Measurements from ENCODE around the gene PAFAH1B1.

GRCh38 chr17:2563061-2563460 lies 30.4 kb upstream of the PAFAH1B1 start:
- TF ChIP-seq POLR2A (IDR thresholded peaks at IDR 0.05; ENCODE audit: low read depth, low read length) (no peak), CTCF (IDR thresholded peaks at IDR 0.05 in 2 of 3, conservative IDR thresholded peaks at IDR 0.05 in 1 of 3; ENCODE audit: control insufficient read depth in 2 of 3, extremely low read depth in 1 of 3, insufficient read depth in 1 of 3, low read depth in 3 of 3, low read length in 3 of 3) (no peak), BCL11A (IDR thresholded peaks at IDR 0.05; ENCODE audit: low read depth, low read length) (no peak), SUPT20H (IDR thresholded peaks at IDR 0.05; ENCODE audit: borderline replicate concordance, control insufficient read depth, low read depth, low read length) (no peak), CHD4 (IDR thresholded peaks at IDR 0.05) (no peak), REST (IDR thresholded peaks at IDR 0.05; ENCODE audit: low read depth, low read length) (no peak), MAX (IDR thresholded peaks at IDR 0.05; ENCODE audit: low read depth, low read length) (no peak), FOS (IDR thresholded peaks at IDR 0.05; ENCODE audit: borderline replicate concordance, extremely low read depth, insufficient read length) (no peak), RAD21 (IDR thresholded peaks at IDR 0.05; ENCODE audit: insufficient read depth, low read depth, low read length) (no peak)
